GM21825 (cell line): ENCODE data around the gene GPX6.
"Not testable (repeated sequence)": the region's sequence is repeated elsewhere in the genome, so short reads cannot be mapped to it uniquely, and the experiment has no call there.

Experiments
- ATAC-seq: cut with Tn5 transposase; IDR thresholded peaks from one replicate; pipeline ENCODE4 v1.9.1; 2021; ENCODE audit warnings: mild to moderate bottlenecking, moderate library complexity; ENCODE audit not compliant: unreplicated experiment

Gene GPX6

DNA sequence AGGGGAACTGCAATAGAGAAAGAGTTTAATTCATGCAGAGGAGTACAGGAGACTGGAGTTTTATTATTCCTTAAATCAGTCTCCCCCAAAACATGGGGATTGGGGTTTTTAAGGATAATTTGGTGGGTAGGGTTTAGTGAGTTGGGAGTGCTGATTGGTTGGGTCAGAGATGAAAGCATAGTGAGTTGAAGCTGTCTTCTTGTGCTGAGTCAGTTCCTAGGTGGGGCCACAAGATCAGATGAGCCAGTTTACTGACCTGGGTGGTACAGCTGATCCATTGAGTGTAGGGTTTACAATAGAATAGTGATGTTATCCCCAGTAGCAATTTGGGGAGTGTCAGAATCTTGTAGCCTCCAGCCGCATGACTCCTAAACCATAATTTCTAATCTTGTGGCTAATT, 29.1 kb downstream of the GPX6 start:
- ATAC-seq = no peak

DNA sequence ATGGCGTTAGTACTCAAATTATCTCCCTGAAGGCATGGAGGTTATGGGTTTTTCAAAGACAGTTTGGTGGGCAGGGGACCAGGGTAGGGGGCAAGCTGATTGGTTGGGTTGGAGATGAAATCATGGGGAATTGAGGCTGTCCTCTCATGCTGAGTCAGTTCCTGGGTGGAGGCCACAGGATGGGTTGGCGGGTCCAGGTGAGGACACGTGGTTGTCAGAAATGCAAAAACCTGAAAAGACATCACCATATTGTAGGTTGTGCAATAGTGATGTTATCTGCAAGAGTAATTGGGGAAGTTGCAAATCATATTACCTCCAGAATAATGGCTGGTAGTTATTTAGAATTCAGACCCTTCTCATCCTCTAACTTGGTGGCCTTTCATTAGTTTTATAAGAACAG, 30.1 kb downstream of the GPX6 start:
- ATAC-seq = no peak

DNA sequence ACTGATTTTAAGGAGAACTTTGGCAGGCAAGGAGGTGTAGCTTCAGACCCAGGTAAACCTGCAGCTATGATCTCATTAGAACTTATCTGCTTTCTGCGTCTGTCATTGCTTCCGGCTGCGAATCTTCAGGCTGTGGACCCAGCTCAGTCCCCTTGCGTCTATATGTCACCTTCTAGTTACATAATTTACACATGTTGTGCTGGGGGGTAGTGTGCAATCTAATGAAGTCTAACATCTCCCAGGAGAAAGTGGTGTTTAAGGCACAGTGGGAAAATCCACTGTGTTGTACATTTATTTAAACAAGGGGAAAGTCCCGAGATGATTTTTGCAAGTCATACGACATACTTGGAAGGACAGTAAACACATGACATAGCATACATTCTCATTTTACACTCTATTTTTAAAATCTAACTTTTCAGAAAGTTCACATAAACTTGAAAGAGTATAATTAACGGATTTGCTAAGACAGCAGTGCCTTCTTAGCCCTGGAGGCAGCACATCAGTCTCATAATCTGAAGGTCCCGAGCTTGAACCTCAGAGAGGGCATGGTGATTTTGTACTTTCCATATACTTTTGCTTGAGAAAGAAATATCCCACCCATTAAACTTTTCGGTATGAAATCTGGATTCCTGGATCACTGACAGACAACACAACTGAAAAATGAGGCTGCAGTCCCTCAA, 35.2 kb downstream of the GPX6 start:
- ATAC-seq = no peak

DNA sequence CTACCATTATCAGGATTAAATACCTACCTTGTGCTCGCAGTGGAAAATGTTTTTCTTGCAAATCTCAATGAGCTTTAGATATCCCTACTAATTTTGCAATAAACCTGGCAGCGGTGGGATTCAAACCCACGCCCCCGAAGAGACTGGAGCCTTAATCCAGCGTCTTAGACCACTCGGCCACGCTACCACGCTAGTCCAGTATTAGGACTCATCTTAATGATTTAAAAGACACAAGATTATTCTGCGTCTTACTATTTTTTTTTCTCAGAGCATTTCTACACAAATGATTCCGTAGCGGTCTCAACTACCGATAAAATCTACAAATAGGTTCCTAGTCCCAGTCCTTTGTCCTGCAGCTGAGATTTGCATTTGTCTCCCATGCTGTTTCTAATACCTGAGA, 37.1 kb downstream of the GPX6 start:
- no peak for ATAC-seq

DNA sequence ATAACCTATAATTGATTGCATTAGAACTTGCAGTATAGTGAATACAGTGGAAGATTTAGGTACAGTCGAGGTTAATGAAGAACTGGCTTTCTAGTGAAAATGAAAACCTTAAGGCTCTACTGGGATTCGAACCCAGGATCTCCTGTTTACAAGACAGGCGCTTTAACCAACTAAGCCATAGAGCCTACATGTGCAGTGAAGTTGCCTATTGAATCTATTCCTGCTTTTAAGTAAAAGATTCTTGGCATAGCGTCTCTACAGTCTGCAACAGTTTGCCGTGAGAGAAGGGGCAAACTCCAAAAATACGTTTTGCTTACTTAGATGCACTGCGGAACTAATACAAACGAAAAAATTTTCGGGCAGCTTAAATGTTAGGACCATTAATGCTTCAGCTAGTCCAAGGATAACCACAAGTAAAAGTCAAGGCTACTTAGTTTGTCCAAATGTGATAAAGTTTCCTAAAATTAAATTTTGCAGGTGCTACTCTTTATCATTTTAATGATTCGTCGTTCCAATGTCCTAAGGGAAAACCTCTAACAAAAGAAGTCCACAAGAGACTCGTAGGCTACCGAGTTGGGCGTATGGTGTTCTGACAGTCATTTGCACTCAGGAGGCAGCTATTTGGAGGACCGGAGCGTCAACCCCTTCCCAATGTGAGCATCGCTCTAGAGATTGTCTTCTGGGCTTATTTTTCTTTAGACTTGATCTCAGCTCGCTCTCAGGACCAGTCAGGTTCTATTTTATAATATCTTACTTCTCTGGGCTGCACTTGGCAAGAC, 41.0 kb downstream of the GPX6 start:
- ATAC-seq = no peak

DNA sequence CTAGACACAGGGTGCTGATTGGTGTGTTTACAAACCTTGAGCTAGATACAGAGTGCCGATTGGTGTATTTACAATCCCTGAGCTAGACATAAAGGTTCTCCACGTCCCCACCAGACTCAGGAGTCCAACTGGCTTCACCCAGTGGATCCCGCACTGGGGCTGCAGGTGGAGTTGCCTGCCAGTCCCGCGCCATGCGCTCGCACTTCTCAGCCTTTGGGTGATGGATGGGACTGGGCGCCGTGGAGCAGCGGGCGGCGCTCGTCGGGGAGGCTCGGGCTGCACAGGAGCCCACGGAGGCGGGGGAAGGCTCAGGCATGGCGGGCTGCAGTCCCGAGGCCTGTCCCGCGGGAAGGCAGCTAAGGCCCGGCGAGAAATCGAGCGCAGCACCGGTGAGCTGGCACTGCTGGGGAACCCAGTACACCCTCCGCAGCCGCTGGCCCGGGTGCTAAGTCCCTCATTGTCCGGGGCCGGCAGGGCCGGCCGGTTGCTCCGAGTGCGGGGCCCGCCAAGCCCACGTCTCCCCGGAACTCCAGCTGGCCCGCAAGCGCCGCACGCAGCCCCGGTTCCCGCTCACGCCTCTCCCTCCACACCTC, 46.3 kb downstream of the GPX6 start:
- not testable (repeated sequence) for ATAC-seq

DNA sequence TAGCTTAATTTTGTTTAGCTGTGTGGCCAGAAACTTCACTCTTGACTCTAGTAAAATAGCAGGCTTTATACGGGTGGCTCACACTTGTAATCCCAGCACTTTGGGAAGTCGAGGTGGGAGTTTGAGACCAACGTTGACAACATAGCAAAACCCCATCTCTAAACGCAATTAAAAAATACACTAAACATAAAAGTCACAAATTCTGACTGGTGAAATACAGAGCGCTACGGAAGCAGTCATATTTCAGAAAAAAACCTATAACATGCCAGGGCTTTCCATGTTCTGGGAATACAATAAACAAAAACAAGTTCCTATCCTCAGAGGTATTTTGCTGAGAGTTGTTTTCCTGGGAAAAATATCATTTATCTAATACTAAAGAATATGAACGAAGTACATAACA, 47.5 kb downstream of the GPX6 start:
- no peak for ATAC-seq

DNA sequence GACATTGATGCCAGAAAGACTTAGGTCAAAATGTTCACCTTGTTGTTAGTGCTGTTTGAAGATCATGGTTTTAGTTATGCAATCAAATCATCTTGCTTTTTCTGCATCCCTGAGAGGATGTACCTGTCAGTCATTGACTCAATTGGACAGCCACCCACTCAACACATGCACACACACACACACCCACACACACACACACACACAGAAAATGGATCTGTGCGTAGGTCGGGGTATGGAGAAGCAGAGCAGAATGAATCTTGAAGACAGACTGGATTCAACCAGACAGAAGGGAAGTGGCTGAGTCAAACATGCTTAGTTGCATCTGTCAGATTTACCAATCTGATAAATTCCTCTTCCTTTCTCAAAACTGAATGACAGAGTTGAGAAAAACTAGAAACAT, 53.2 kb downstream of the GPX6 start:
- ATAC-seq = no peak

DNA sequence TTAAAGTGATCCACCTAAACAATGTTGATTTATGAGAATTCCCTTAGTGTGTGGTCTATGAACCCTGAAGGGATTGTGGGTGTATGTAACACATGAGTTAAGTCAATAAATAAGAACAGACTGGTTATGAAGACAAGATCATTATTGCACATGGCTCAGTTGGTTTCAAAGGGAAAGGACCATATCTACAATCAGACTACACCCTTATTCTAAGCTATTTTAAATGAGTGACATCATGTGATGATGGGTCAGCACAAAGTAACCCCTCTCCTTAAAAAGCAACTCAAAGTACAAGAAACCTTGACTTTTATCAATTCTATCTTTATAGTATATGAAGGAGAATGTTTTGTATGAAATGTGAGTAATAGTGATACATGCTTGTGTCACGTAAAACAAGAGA, 57.0 kb downstream of the GPX6 start:
- ATAC-seq = no peak
